Fibroblast of peridontal ligament (primary cell): Measurements from ENCODE around the gene STXBP2.
"Not testable (repeated sequence)": the region's sequence is repeated elsewhere in the genome, so short reads cannot be mapped to it uniquely, and the experiment has no call there.

ENCODE experiments used
- DNase-seq: peaks from one replicate; pipeline ENCODE4 v3.0.0-alpha.2; 2010; ENCODE audit errors: extremely low read depth

The STXBP2 gene

DNA sequence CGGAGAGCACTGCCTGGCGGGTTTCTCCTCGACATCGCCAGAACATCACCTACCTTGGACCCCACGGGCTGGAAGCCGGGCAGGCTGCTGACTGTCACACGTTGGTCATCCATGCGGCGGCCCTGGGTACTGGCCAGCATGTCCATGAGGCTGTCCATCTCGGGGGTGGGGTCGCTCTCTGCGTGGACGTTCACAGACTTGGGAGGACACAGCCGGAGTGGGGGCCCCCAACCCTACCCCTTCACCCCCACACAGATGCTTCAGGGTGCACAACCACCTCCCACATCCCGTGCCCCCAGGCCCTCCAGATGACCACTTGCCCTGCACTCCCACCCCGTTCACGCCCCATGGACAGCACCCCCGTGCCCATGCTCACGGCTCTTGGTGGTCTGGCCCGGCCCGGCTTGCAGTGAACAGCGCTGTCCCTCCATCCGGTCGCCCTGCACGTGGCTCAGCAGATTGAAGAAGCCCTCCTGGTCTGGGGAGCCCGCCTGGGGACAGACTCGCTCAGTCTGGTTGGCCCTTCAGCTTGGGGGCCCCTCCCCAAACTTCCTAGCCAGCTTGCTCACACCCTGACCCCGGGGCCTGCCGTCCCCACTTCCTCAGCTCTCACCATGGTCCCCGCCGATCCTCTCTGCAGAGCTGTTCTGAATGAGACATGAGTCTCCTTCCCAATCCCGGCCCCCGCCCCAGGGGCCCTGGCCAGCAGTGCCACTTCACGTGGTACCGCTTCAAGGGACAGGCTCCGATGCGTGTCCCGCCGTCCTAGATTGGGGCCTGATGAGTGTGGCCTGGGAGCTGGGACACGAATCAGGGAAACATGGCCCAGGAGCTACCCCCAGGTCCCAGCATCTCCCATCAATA, 4.3 kb upstream of the STXBP2 start:
- no peak for DNase-seq

DNA sequence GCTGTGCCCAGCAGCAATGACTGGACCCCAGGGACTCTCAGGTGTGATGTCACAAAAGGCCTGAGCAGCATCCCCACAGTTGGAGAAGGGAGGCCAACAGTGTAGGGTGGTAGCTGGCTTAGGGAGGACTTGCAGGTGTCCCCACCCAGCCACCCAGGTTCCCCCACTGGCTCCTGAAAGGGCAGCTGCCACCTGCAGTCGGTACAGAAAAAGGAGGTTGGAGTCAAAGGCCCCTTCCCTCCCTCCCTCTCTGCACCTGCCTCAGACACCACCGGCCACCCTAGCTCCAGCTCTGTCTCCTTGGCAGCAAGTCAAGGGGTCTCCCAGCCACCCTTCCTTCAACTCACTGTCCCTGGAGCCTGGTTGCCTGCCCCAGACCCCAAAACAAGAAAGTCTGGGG, 3.2 kb upstream of the STXBP2 start, which contains the start of gene PCP2:
Gene PCP2, minus strand, starts transcription at position 22 of the 400 bp plus-strand sequence. CDS start 262 bp downstream, outside the sequence.
- no peak for DNase-seq

DNA sequence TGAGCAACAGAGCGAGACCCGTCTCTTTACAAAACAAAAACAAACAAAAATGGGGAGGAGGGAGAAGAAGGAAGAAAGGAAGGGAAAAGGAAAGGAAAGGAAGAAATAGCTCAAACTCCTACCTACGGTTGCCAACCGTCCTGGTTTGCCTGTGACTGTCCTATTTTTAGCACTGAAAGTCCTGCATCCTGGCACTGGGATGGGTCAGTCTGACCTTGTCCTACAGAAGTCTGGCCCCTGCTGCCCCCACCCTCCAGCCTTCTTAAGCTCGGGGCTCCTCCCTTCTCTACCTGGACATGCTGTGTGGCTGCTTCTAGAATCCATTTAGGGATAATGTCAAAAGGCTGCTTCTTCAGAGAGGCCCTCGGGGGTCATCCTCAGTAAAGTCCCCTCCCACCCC, 1.2 kb upstream of the STXBP2 start:
- DNase-seq: no peak

DNA sequence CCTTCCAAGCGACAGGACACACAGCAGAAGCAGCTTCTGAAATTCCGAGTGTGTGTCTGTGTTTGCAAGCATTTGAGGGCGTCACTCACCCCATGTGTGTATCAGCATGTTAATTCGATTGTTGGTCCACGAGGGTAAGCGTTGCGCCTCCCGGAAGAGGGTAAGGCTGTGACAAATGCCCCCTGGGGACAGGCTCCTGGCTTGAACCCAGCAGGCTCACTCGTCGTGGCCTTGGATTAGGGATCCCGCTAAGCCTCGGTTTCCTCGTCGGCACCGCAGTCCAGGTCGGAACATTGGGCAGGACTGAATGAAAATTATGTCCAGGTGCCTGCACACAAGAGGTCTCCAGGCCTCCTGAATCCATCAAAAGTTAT, 606 bp upstream of the STXBP2 start:
- DNase-seq: no peak

DNA sequence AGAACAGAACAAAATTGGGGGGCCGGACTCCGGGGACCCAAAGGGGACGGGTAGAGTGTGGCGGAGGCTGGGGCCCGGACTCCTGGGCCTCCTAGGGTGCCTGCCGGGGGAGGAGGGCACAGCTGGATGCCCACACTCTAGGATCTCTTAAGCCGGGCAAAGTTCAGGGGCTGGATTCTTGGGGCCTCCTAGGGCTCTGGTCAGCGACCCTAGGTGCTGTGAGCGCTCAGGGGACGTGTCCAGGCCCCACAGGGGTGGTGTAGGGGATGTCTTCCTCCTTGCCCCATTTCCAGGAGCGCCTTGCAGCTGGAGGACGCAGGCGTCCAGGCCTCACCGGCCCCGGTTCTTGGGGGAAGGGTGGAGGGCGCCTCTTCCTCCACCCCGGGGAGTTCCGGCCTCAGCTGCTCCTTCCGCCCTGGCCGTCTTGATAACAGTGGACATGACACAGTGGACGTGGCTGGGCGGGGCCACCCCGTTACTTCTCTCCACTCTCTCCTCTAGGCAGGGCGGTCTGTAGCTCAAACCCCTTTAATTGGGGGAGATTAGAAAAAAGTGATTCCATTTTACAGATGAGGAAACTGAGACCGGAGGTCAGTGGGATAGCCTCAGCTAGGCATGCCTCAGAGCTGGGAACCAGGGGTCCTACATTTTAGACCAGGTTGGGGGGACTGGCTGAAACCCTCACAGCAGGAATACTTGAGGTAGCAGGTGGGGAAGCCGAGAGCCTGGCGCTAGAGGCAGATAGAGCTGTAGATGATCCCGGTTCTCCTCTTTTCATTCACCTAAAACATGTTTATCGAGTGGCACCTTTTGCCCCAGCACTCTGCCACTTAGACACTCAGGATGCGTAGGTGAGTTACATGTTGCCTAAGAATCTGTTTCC, 705 bp downstream of the STXBP2 start:
- DNase-seq: no peak

DNA sequence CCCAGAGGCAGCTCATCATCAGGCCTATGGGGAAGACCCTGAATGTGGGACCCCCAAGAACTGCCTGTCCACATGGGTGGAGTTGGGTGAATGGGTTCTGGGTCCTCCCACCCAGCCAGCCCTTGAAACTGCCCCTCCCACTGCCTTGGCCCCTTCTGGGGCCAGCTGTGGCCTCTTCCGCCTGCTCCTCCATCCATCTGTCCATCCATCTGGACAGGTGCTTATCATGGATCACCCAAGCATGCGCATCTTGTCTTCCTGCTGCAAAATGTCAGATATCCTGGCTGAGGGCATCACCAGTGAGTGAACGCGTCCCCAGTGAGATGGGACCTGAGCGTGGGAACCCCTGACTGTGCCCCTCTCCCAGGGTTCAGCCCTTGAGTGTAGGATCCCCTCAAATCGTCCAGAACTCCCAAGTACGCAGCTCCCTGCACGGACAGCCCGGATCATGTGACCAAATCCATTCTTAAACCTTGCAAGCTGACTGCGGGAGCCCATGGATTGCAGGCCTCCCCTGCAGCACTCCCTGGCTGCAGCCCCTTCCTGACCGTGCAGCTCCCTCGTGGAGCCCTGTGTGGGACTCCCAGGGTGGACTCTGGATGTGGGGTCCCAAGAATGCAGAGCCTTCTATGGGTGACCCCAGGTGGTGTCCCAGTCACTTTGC, 2.0 kb downstream of the STXBP2 start:
- DNase-seq: no peak

DNA sequence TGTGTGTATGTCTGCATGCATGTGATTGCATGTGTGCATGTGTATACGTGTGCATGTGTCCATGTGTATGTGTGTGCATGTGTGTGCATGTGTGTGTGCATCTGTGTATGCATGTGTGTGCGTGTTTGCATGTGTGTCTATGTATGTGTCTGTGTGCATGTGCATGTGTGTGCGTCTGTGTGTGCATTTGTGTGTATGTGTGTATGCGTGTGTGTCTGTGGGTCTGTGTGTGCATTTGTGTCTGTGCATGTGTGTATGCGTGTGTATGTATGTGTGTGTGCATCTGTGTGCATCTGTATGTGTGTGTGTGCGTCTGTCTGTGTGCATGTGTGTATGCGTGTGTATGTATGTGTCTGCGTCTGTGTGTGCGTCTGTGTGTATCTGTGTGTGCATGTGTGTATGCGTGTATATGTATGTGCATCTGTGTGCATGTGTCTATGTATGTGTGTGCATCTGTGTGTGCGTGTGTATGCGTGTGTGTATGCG, 3.0 kb downstream of the STXBP2 start:
- no peak for DNase-seq

DNA sequence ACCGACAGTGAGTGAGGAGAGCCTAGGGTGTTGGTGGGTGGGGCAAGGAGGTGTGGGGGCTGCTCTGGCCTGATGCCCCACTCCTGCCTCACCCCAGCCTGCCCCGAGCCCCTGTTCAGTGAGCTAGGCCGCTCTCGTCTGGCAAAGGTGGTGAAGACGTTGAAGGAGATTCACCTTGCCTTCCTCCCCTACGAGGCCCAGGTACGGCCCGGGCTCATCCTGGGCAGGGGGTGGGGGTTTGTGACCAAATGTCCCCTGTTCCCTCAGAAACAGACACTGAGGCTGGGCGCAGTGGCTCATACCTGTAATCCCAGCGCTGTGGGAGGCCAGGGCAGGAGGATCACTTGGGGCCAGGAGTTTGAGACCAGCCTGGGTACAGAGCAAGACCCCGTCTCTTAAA, 3.9 kb downstream of the STXBP2 start:
- DNase-seq: no peak

DNA sequence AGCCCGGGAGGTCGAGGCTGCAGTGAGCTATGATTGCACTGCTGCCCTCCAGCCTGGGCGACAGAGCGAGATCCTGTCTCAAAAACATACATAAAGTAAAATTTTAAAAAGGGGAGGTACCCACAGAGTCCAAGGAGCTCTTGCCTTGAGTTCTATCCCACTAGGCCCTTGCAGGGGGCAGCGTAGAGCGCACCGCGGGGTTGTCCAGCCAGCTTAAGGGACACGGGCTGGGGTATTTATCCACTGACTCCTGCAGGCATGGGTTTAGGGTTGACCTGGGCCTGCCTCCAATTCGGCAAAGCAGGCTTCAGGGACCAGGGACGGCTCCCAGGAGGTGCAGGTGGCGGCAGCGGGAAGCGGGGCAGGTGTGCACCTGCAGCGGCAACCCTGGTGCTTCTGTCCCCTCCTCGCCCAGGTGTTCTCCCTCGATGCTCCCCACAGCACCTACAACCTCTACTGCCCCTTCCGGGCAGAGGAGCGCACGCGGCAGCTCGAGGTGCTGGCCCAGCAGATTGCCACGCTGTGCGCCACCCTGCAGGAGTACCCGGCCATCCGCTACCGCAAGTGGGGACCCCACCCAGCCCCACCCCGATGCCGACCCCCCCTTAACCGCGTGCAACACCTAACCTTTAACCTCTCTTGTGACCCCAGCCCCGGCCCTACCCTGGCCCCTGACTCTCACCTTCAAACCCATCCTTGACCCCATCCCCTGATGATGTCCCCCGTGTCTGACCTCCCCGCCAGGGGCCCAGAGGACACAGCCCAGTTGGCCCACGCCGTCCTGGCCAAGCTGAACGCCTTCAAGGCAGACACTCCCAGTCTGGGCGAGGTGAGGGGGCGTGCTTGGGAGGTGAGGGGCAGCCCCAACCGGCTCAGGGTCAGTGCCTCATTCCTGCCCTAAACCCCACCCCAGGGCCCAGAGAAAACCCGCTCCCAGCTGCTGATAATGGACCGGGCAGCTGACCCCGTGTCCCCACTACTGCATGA, 4.7 kb downstream of the STXBP2 start:
- no peak for DNase-seq

DNA sequence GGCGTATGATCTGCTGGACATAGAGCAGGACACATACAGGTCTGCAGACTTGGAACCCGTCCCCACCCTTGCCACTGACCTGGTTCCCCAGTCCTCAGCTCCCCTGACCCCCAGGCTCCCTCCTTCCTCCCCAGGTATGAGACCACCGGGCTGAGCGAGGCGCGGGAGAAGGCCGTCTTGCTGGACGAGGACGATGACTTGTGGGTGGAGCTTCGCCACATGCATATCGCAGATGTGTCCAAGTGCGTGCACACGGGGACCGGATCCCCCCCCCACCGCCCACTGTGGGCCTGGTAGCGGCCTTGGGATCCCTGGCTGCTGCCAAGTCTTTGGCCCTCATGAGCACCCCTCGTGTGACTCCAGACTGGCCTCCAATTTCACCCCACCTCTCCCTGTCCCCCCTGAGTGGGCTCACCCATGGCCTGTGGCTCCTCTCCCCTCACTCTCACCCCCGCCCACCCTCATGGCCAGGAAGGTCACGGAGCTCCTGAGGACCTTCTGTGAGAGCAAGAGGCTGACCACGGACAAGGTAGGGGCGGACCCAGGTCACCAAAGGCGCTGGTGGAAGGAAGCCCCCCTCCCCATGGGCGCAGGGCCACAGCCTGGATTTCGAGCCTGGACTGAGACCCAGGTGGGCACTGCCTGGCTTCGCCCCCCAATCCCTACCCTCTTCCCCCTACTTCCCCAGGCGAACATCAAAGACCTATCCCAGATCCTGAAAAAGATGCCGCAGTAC, 5.6 kb downstream of the STXBP2 start:
- DNase-seq: no peak

DNA sequence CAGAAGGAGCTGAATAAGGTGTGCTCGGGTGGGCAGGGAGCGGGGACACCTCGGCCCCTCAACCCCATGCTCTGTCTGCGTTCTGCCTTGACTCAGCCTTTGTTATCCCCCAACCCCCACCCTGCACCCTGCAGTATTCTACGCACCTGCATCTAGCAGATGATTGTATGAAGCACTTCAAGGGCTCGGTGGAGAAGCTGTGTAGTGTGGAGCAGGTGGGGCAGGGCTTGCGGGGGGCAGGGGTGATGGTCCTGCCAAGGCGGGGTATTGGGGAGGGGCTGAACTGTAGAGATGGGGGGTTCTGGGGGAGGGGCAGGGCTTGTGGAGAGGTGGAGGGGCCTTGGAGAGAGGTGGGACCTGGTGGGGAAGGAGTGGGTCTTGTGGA, 6.1 kb downstream of the STXBP2 start:
- no peak for DNase-seq

DNA sequence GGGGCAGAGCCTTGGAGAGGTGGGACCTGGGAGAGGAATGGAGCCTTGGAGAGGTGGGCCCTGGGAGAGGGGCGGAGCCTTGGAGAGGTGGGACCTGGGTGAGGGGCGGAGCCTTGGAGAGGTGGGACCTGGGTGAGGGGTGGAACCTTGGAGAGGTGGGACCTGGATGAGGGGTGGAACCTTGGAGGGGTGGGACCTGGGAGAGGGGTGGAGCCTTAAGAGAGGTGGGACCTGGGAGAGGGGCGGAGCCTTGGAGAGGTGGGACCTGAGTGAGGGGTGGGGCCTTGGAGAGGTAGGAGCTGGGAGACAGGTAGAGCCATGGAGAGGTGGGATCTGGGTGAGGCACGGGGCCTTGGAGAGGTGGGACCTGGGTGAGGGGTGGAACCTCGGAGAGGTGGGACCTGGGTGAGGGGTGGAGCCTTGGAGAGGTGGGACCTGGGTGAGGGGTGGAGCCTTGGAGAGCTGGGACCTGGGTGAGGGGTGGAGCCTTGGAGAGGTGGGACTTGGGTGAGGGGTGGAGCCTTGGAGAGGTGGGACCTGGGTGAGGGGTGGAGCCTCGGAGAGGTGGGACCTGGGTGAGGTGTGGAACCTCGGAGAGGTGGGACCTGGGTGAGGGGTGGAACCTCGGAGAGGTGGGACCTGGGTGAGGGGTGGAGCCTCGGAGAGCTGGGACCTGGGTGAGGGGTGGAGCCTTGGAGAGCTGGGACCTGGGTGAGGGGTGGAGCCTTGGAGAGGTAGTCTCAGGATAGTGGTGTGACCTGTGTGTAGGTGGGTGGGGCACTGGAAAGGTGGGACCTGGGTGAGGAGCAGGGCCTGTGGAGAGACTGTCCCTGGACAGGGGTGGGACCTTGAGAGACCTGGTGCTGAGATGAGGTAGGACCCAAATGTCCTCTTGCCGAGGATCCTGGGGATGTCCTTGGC, 7.0 kb downstream of the STXBP2 start:
- not testable (repeated sequence) for DNase-seq

DNA sequence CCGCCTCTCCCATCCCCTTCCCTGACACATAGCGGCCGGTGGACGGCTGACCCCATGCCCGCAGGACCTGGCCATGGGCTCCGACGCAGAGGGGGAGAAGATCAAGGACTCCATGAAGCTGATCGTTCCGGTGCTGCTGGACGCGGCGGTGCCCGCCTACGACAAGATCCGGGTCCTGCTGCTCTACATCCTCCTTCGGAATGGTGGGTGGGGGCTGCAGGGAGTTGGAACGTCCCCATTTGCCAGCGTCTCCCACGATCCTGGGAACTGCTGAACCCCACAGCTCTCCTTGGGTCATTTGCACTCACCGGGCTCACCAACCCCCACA, 7.6 kb downstream of the STXBP2 start:
- DNase-seq: no peak

DNA sequence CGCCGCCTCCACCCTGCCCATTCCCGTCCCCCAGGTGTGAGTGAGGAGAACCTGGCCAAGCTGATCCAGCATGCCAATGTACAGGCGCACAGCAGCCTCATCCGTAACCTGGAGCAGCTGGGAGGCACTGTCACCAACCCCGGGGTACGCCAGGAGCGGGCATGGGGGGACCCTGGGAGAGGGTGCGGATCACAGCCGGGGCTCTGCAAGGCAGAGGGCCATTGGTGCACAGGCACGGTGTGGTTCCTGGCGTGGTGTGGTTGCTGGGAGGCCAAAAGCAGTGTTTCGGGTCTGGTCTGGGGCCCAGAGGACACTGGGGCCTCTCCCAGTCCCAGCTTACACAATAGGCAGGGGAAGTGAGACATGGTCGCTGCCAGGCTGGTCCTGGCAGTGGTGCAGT, 8.3 kb downstream of the STXBP2 start:
- no peak for DNase-seq

DNA sequence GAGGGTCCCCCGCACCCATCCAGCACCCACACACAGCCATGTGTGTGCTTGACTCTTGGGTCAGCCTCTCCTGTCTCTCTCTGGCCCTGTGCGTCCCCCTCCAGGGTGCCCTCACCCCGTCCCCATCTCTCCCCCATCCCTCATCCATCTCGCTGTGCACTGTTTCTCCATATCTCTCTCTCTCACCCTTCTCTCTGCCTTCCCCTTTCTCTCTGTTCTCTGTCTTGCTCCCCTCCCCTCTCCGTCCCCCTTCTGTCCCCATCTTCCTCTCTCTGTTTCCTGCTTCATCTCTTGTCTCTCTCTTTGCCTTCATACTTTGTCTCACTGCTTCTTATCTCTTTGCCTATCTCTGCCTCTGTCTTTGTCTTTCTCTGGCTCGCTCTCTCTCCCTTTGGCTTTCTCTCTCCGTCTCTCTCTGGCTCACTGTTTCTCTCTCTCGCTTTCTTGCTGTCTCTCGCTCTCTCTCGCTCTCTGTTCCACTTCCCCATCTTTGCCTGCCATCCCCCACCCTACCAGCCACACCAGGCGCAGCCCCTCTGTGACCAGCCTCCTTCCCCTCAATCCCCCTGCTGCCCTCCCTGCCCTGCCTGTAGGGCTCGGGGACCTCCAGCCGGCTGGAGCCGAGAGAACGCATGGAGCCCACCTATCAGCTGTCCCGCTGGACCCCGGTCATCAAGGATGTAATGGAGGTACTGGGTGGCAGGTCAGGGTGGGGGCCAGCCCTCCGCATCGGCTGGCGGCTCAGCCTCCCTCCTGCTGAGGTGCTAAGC, 8.9 kb downstream of the STXBP2 start:
- DNase-seq: no peak

DNA sequence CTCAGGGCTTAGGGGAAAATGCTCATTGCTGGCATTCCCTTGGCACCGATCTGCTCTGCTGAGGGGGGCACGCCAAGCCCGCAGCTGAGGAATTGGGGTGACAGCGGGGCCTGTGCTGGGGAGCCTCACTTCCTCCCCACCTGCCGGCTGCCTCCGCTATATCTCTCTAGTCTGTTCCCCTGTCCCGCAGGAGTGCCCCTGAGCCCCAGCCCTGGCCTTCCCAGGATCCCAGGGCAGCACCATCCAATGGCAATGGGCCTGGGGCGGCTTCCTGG, 9.5 kb downstream of the STXBP2 start:
- DNase-seq: no peak

DNA sequence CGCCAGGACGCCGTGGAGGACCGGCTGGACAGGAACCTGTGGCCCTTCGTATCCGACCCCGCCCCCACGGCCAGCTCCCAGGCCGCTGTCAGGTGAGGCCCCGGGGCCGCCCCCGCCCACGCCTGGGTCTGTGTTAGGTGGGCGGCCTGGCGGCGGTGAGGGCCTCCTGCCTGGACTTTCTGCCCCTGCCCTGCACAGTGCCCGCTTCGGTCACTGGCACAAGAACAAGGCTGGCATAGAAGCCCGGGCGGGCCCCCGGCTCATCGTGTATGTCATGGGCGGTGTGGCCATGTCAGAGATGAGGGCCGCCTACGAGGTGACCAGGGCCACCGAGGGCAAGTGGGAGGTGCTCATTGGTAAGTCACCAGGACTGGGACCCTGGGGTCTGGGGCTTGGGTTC, 10.2 kb downstream of the STXBP2 start:
- no peak for DNase-seq

DNA sequence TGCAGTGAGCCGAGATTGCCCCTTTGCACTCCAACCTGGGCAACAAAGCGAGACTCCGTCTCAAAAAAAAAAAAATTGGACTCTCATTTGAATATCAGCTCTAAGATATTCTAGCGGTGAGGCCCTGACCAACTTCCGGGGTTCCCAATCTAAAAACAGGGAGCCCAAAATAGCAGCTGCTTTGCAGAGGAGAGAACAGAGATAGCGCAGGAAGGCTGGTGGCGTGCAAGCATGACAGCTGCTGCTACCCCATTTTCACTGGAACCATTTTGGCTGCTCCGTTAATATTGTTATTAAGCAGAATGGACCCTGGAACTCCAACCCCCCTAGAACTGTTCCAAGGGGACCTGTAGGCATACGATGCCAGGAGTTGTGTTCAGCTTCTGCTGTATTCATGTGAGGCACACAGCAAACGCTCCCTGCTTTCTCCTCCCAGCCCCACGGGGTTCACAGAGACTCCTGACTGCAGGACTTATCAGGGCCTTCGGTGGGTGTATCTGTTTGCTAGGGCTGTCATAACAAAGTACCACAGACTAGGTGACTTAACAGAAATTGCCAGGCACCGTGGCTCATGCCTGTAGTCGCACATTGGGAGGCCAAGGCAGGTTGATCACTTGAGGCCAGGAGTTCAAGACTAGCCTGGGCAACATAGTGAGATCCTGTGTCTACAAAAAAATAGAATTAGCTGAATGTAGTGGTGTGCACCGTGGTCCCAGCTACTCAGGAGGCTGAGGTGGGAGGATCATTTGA, 11.5 kb downstream of the STXBP2 start:
- no peak for DNase-seq
